HEK293T (cell line): Measurements from ENCODE around the gene LMTK2.

Source experiments
- ARNT ChIP-seq: fragments of 450-650 bp; IDR thresholded peaks from 2 replicates; pipeline ENCODE4 v1.6.1; 2017; ENCODE audit warnings: mild to moderate bottlenecking
- BHLHE40 ChIP-seq: fragments of 450-650 bp; IDR thresholded peaks from 2 replicates; pipeline ENCODE4 v1.6.1; 2016; ENCODE audit warnings: mild to moderate bottlenecking, moderate library complexity, borderline replicate concordance
- CTBP1 ChIP-seq: fragments of 450-650 bp; IDR thresholded peaks from 2 replicates; pipeline ENCODE4 v1.6.1; 2016; ENCODE audit warnings: borderline replicate concordance
- ELF4 ChIP-seq: fragments of 450-650 bp; IDR thresholded peaks from 2 replicates; pipeline ENCODE4 v1.6.1; 2017; ENCODE audit warnings: antibody characterized with exemption
- FOXA1 ChIP-seq: fragments of 450-650 bp; IDR thresholded peaks from 2 replicates; pipeline ENCODE4 v1.6.1; 2016; ENCODE audit warnings: mild to moderate bottlenecking
- FOXK2 ChIP-seq: fragments of 450-650 bp; IDR thresholded peaks from 2 replicates; pipeline ENCODE4 v1.6.1; 2016; ENCODE audit warnings: mild to moderate bottlenecking
- FOXM1 ChIP-seq: fragments of 450-650 bp; IDR thresholded peaks from 2 replicates; pipeline ENCODE4 v1.6.1; 2017; ENCODE audit warnings: mild to moderate bottlenecking, borderline replicate concordance
- HDGF ChIP-seq: fragments of 450-650 bp; IDR thresholded peaks from 2 replicates; pipeline ENCODE4 v1.6.1; 2017; ENCODE audit warnings: antibody characterized with exemption, borderline replicate concordance
- L3MBTL2 ChIP-seq: fragments of 450-650 bp; conservative IDR thresholded peaks from 2 replicates; pipeline ENCODE4 v1.6.1; 2016; ENCODE audit warnings: mild to moderate bottlenecking
- PKNOX1 ChIP-seq: fragments of 450-650 bp; IDR thresholded peaks from 2 replicates; pipeline ENCODE4 v1.6.1; 2016
- SP1 ChIP-seq: fragments of 450-650 bp; IDR thresholded peaks from 2 replicates; pipeline ENCODE4 v1.6.1; 2017
- SUZ12 ChIP-seq: fragments of 450-650 bp; IDR thresholded peaks from 2 replicates; pipeline ENCODE4 v1.6.1; 2016; ENCODE audit warnings: mild to moderate bottlenecking
- TARDBP ChIP-seq: fragments of 450-650 bp; IDR thresholded peaks from 2 replicates; pipeline ENCODE4 v1.6.1; 2016
- ZNF384 ChIP-seq: fragments of 450-650 bp; IDR thresholded peaks from 2 replicates; pipeline ENCODE4 v1.6.1; 2016

- TF ChIP-seq SUZ12: no peak
- TF ChIP-seq FOXK2: no peak
- TF ChIP-seq ELF4: no peak
- TF ChIP-seq BHLHE40: no peak
- no peak for TF ChIP-seq FOXM1
- no peak for TF ChIP-seq PKNOX1
- no peak for TF ChIP-seq CTBP1
- no peak for TF ChIP-seq ZNF384
- TF ChIP-seq FOXA1: no peak
- no peak for TF ChIP-seq ARNT
- TF ChIP-seq TARDBP: no peak
- no peak for TF ChIP-seq SP1
- TF ChIP-seq L3MBTL2: no peak
- no peak for TF ChIP-seq HDGF
Measured at GRCh38 chr7:98202367-98203195, 95.9 kb downstream of the LMTK2 start.
